K562 (cell line): Measurements from ENCODE around the gene DNAH3. TPM values are rescaled to one million over a fixed set of nuclear protein-coding genes. Genes with fewer than 3 reads are reported as not detected.

ENCODE experiments used
- MTA2 ChIP-seq: fragments of 450-650 bp; IDR thresholded peaks from 2 replicates; pipeline ENCODE4 v1.6.1; 2016; ENCODE audit warnings: low read depth
- MYNN ChIP-seq, 2 experiments: sonication (generic); formaldehyde crosslinking in 1 of 2; IDR thresholded peaks; 2 replicates each; pipeline versions ENCODE4 v1.5.0 to v1.6.1; 2016 to 2020; ENCODE audit warnings: antibody characterized with exemption in 1 of 2, missing genetic modification reagents in 1 of 2
- NR4A1 ChIP-seq, 2 experiments: fragments of 250-450 bp in 1 of 2; fragments of 450-650 bp in 1 of 2; sonication (Bioruptor Pico) in 1 of 2; IDR thresholded peaks; 2 replicates each; pipeline versions ENCODE4 v1.4.0 to v1.6.1; 2016 to 2020; ENCODE audit warnings: mild to moderate bottlenecking in 2 of 2, missing compliant biosample characterization in 1 of 2, missing genetic modification characterization in 1 of 2, moderate library complexity in 1 of 2
- PHTF2 ChIP-seq: fragments of 250-450 bp; sonication (Bioruptor Pico); IDR thresholded peaks from 2 replicates; pipeline ENCODE4 v1.5.0; 2021; ENCODE audit warnings: mild to moderate bottlenecking
- PPARD ChIP-seq: fragments of 250-450 bp; sonication (Bioruptor Pico); IDR thresholded peaks from 2 replicates; pipeline ENCODE4 v1.8.0; 2022; ENCODE audit warnings: inconsistent platforms, mild to moderate bottlenecking, moderate library complexity
- SMARCB1 ChIP-seq: IDR thresholded peaks from 2 replicates; pipeline ENCODE4 v1.6.1; 2011; ENCODE audit warnings: improper control_type of control experiment, low read depth; ENCODE audit not compliant: insufficient read length
- TCF7L2 ChIP-seq: fragments of 150-350 bp; IDR thresholded peaks from 2 replicates; pipeline ENCODE4 v1.6.1; 2016; ENCODE audit warnings: low read depth, mild to moderate bottlenecking, low read length, moderate library complexity
- TFAM ChIP-seq: fragments of 250-450 bp; sonication (Bioruptor Pico); conservative IDR thresholded peaks from 2 replicates; pipeline ENCODE4 v1.5.0; 2021; ENCODE audit warnings: mild to moderate bottlenecking, moderate library complexity
- ZNF507 ChIP-seq: conservative IDR thresholded peaks from 2 replicates; pipeline ENCODE4 v1.6.1; 2017; ENCODE audit warnings: missing genetic modification characterization, missing compliant biosample characterization
- polyA plus RNA-seq, 8 experiments: library from polyadenylated mRNA; depleted of rRNA in 4 of 8; stranded (reverse) in 5 of 8; unstranded in 3 of 8; fragments of >200 nt; fragmentation: Nextera tagmentation in 2 of 8; fragmentation: Illumina TruSeq in 1 of 8; extraction: Ambion mirVana in 2 of 8; extraction: Trizol in 1 of 8; gene quantifications; 2 replicates each; pipeline versions ENCODE4 v1.2.1 to v1.2.3, GENCODE V29; 2011 to 2014; ENCODE audit warnings: inconsistent platforms in 1 of 8, missing spikeins in 1 of 8
- total RNA-seq, 7 experiments: library from RNA; depleted of rRNA in 6 of 7; stranded (reverse); fragments of >200 nt in 6 of 7; fragmentation: Illumina TruSeq in 2 of 7; extraction: Trizol in 2 of 7; gene quantifications; 2 replicates each; pipeline versions ENCODE4 v1.2.1 to v1.2.3, GENCODE V29; 2011 to 2021; ENCODE audit warnings: low replicate concordance in 1 of 7
- TF ChIP-seq, protein P1 (sequence below): fragments of 250-450 bp; sonication (Bioruptor Pico); IDR thresholded peaks from 2 replicates; pipeline ENCODE4 v1.9.0; 2021; ENCODE audit warnings: mild to moderate bottlenecking, inconsistent platforms
- TF ChIP-seq, protein P2 (sequence below): sonication (generic); formaldehyde crosslinking; IDR thresholded peaks from 2 replicates; pipeline ENCODE4 v1.8.1; 2023; ENCODE audit warnings: mild to moderate bottlenecking, missing genetic modification reagents
- TF ChIP-seq, protein P3 (sequence below): fragments of 200-800 bp; sonication (Bioruptor generic); IDR thresholded peaks from 2 replicates; pipeline ENCODE4 v1.6.1; 2017; ENCODE audit warnings: missing genetic modification characterization, missing compliant biosample characterization
- TF ChIP-seq, protein P4 (sequence below): fragments of 450-650 bp; IDR thresholded peaks from 2 replicates; pipeline ENCODE4 v1.6.1; 2017; ENCODE audit warnings: antibody characterized with exemption, mild to moderate bottlenecking
- TF ChIP-seq, protein P5 (sequence below), 2 experiments: IDR thresholded peaks; 2 replicates each; pipeline ENCODE4 v1.6.1; 2012; ENCODE audit warnings: improper control_type of control experiment in 2 of 2, low read depth in 2 of 2, low read length in 2 of 2, borderline replicate concordance in 1 of 2

The DNAH3 gene
- total and polyA plus RNA-seq, 9 of the 15 experiments (the other 6 are each of a cell fraction or from before 2014, with no cell fraction given), result 0.32 to 0.84 (median 0.44) TPM

DNA sequence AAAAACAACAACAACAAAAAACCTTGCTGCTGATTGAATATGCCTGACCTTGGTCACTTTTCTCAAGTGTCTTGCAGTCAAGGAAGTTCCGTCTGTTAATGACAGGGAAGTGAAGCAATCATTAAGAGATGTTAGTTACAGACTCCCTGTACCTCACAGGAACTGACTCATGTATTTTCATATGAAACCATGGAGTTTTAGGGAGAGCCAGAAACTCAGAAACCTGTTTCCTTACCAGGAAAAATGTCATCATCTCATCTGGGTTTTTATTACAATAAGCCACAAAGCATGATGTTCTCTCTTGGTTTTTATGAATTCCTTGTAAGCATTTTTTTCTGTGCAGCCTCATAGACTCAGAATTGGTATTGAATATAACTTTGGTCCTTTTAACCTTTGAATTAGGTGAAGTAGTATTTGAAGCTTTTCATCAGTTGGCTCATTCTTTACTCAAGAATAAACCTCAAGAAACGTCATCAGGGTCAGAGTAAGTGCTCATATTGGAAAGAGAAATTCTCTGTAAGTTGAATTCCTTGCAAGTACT is 239.8 kb downstream of the DNAH3 start (continued):
- TF ChIP-seq, protein P1, sequence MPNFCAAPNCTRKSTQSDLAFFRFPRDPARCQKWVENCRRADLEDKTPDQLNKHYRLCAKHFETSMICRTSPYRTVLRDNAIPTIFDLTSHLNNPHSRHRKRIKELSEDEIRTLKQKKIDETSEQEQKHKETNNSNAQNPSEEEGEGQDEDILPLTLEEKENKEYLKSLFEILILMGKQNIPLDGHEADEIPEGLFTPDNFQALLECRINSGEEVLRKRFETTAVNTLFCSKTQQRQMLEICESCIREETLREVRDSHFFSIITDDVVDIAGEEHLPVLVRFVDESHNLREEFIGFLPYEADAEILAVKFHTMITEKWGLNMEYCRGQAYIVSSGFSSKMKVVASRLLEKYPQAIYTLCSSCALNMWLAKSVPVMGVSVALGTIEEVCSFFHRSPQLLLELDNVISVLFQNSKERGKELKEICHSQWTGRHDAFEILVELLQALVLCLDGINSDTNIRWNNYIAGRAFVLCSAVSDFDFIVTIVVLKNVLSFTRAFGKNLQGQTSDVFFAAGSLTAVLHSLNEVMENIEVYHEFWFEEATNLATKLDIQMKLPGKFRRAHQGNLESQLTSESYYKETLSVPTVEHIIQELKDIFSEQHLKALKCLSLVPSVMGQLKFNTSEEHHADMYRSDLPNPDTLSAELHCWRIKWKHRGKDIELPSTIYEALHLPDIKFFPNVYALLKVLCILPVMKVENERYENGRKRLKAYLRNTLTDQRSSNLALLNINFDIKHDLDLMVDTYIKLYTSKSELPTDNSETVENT, result no peak
- TF ChIP-seq MTA2, result no peak
- no peak for TF ChIP-seq TFAM (CRISPR knock-in tag)
- TF ChIP-seq, protein P2, sequence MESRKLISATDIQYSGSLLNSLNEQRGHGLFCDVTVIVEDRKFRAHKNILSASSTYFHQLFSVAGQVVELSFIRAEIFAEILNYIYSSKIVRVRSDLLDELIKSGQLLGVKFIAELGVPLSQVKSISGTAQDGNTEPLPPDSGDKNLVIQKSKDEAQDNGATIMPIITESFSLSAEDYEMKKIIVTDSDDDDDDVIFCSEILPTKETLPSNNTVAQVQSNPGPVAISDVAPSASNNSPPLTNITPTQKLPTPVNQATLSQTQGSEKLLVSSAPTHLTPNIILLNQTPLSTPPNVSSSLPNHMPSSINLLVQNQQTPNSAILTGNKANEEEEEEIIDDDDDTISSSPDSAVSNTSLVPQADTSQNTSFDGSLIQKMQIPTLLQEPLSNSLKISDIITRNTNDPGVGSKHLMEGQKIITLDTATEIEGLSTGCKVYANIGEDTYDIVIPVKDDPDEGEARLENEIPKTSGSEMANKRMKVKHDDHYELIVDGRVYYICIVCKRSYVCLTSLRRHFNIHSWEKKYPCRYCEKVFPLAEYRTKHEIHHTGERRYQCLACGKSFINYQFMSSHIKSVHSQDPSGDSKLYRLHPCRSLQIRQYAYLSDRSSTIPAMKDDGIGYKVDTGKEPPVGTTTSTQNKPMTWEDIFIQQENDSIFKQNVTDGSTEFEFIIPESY (CRISPR knock-in tag), result no peak
- no peak for TF ChIP-seq PHTF2 (CRISPR knock-in tag)
- TF ChIP-seq NR4A1 (CRISPR knock-in tag; IDR thresholded peaks at IDR 0.05), result no peak
- TF ChIP-seq NR4A1 (tag; IDR thresholded peaks at IDR 0.05), result no peak
- TF ChIP-seq, protein P3, sequence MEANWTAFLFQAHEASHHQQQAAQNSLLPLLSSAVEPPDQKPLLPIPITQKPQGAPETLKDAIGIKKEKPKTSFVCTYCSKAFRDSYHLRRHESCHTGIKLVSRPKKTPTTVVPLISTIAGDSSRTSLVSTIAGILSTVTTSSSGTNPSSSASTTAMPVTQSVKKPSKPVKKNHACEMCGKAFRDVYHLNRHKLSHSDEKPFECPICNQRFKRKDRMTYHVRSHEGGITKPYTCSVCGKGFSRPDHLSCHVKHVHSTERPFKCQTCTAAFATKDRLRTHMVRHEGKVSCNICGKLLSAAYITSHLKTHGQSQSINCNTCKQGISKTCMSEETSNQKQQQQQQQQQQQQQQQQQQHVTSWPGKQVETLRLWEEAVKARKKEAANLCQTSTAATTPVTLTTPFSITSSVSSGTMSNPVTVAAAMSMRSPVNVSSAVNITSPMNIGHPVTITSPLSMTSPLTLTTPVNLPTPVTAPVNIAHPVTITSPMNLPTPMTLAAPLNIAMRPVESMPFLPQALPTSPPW, result no peak
- TF ChIP-seq, protein P4, sequence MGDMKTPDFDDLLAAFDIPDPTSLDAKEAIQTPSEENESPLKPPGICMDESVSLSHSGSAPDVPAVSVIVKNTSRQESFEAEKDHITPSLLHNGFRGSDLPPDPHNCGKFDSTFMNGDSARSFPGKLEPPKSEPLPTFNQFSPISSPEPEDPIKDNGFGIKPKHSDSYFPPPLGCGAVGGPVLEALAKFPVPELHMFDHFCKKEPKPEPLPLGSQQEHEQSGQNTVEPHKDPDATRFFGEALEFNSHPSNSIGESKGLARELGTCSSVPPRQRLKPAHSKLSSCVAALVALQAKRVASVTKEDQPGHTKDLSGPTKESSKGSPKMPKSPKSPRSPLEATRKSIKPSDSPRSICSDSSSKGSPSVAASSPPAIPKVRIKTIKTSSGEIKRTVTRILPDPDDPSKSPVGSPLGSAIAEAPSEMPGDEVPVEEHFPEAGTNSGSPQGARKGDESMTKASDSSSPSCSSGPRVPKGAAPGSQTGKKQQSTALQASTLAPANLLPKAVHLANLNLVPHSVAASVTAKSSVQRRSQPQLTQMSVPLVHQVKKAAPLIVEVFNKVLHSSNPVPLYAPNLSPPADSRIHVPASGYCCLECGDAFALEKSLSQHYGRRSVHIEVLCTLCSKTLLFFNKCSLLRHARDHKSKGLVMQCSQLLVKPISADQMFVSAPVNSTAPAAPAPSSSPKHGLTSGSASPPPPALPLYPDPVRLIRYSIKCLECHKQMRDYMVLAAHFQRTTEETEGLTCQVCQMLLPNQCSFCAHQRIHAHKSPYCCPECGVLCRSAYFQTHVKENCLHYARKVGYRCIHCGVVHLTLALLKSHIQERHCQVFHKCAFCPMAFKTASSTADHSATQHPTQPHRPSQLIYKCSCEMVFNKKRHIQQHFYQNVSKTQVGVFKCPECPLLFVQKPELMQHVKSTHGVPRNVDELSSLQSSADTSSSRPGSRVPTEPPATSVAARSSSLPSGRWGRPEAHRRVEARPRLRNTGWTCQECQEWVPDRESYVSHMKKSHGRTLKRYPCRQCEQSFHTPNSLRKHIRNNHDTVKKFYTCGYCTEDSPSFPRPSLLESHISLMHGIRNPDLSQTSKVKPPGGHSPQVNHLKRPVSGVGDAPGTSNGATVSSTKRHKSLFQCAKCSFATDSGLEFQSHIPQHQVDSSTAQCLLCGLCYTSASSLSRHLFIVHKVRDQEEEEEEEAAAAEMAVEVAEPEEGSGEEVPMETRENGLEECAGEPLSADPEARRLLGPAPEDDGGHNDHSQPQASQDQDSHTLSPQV, result peak; percentile 37; the same call in 1 of the 2 replicates
- no peak for TF ChIP-seq ZNF507 (tag)
- no peak for TF ChIP-seq PPARD
- no peak for TF ChIP-seq SMARCB1
- no peak for TF ChIP-seq TCF7L2
- TF ChIP-seq MYNN (IDR thresholded peaks at IDR 0.05), result no peak
- TF ChIP-seq MYNN (CRISPR knock-in tag; IDR thresholded peaks at IDR 0.05), result no peak
- TF ChIP-seq, protein P5, sequence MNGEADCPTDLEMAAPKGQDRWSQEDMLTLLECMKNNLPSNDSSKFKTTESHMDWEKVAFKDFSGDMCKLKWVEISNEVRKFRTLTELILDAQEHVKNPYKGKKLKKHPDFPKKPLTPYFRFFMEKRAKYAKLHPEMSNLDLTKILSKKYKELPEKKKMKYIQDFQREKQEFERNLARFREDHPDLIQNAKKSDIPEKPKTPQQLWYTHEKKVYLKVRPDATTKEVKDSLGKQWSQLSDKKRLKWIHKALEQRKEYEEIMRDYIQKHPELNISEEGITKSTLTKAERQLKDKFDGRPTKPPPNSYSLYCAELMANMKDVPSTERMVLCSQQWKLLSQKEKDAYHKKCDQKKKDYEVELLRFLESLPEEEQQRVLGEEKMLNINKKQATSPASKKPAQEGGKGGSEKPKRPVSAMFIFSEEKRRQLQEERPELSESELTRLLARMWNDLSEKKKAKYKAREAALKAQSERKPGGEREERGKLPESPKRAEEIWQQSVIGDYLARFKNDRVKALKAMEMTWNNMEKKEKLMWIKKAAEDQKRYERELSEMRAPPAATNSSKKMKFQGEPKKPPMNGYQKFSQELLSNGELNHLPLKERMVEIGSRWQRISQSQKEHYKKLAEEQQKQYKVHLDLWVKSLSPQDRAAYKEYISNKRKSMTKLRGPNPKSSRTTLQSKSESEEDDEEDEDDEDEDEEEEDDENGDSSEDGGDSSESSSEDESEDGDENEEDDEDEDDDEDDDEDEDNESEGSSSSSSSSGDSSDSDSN (IDR thresholded peaks at IDR 0.05; ENCODE audit: borderline replicate concordance in 1 of 2, low read depth in 2 of 2, low read length in 2 of 2), result no peak
